AG09319 (cell line): ENCODE data around the gene CIZ1.

Experiments used
- DNase-seq: peaks from one replicate; pipeline ENCODE4 v3.0.0-alpha.2; 2010; ENCODE audit warnings: low read depth; ENCODE audit errors: extremely low read depth
- TF ChIP-seq, protein P1 (sequence below): IDR thresholded peaks from 2 replicates; pipeline ENCODE4 v1.5.1; 2011; ENCODE audit warnings: low read depth, mild to moderate bottlenecking, inconsistent platforms, low read length, moderate library complexity

CIZ1 gene

DNA sequence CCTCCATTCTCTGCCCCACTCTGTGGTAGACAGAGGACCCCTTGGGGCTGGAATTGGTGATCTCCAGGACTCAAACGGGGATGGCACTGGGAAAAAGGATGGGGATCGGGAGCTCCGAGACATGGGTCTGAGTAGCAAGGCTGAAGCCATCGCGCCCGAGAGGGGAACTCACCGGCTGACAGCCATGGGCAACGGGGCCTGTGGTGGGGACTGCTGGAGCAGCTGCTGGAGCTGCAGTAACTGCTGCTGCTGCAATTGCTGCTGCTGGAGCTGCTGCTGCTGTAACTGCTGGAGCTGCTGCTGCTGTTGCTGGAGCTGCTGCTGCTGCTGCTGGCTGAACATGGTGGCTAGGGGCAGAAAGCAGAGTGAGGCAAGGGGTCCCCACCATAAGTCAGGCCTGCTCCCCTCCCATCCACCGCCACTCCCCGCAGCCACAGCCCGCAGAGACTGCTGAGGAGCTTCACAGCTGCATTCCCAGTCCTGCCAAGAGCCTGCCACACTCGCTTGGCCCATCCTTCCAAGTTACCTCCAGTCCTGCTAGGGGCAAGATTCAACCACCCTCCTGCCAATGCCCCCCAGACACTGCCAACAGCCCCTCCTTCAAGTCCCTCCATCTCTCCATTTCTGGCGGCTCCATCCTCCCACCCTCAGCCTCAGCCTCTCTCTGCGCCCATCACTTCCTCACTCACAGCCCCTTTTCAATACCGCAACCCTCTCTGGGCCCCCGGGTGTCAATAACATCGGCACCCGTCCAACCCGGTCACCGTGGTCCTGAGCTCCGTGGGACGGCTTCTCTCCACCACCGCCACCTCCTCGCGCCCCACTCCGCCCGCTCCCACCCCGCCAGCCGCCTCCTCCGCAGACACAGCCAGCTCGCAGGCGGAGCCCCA is 611 bp downstream of the CIZ1 start:
- TF ChIP-seq, protein P1, sequence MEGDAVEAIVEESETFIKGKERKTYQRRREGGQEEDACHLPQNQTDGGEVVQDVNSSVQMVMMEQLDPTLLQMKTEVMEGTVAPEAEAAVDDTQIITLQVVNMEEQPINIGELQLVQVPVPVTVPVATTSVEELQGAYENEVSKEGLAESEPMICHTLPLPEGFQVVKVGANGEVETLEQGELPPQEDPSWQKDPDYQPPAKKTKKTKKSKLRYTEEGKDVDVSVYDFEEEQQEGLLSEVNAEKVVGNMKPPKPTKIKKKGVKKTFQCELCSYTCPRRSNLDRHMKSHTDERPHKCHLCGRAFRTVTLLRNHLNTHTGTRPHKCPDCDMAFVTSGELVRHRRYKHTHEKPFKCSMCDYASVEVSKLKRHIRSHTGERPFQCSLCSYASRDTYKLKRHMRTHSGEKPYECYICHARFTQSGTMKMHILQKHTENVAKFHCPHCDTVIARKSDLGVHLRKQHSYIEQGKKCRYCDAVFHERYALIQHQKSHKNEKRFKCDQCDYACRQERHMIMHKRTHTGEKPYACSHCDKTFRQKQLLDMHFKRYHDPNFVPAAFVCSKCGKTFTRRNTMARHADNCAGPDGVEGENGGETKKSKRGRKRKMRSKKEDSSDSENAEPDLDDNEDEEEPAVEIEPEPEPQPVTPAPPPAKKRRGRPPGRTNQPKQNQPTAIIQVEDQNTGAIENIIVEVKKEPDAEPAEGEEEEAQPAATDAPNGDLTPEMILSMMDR, result no peak
- DNase-seq, result no peak

DNA sequence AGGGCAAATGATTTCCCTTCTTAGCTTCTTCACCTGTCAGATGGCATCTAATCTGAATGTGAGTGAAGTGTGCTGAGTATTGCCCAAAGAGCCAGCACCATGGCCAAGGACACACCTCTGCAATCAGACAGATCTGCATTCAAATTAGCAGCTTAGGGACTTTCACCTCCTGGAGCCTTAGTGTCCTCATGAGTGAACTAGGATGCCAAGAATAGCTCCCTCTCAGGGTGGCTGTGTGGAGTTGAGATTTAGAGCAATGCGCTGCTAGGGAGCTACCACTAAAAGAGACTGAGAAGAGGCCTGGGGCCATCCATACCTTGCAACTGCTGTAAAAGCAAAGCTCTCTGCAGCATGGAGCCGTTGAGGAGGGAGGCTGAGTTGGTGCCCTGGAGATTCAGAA is 1.4 kb downstream of the CIZ1 start:
- TF ChIP-seq, protein P1, result no peak

DNA sequence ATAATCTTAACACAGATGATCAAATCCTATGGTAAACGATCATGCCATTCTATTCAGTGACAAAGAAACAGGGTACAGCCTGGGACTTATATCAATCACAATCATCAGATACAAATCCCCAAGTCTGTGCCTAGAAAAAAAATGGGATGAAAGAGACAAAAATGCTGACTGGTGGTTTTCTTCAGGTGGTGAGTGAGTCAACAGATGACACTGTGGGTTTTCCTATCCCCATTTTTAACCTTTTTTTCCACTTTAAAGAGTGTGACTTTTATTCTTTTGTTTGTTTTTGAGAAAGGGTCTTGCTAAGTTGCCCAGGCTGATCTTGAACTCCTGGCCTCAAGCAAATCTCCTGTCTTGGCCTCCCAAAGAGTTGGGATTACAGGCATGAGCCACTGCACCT is 3.2 kb downstream of the CIZ1 start:
- no peak for DNase-seq
- TF ChIP-seq, protein P1, result no peak

More for the DNA sequence above, 1.4 kb downstream of the CIZ1 start:
- no peak for DNase-seq

DNA sequence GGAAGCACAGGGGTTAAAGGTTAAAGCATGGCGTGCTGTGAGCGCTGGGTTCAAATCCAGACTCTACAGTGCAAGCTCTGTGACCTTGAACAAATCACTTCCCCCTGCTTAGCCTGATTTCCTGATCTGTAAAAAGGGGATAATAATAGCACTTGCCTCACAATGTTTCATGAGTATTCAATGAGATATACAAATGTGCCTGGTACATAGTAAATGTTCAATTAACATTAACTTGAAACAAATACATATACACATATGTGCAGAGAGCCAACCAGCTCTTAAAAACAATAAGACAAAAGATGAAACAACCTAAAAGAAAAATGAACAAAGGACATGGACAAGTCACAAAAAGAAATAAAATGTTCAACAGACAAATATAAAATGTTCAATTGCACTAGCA is 4.0 kb downstream of the CIZ1 start:
- TF ChIP-seq, protein P1, result no peak
- no peak for DNase-seq

DNA sequence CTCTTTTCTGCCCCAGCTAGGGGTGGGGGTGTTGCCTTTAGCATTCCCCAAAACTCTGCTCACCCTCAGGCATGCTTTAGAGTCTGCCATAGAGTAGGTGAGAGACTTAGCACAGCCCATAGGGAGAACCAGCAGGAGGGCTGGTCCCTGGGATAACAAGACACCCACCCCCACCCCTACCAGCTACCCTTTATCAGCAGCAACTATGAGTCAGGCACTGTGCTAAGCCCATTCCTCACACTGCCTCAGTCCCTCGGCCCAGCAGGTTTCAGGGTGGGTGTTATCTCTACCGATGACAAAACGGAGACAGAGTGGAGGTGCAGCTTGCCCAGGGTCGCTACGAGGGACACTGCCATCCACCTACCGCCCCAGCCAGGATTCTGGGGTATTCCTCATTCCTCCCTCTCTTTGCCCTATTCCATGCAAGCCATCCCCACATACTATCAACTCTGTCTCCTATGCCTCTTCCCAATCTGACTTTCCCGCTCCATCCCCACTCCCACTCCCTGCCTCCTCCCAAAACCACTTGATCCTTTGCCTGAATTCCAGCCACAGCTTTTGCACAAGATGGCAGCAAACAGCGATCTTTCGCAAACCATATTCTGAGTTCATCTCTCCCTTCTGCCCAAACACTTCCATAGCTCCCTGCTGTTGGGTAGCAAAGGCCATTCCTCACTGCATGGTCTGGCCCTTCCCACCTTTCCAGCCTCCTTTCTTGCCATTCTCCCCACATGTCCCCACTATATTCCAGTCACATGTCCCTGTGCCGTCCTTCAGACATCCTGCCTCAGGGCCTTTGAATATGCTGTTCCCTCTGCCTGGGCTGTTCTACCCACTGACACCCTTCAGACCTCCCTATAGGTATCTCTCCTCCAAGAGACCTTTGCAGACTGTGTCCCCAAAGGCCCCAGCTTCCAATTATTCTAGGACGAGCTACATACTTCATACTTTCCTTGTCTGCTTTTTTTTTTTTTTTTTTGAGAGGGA is 5.1 kb downstream of the CIZ1 start:
- TF ChIP-seq, protein P1, result no peak
- no peak for DNase-seq

DNA sequence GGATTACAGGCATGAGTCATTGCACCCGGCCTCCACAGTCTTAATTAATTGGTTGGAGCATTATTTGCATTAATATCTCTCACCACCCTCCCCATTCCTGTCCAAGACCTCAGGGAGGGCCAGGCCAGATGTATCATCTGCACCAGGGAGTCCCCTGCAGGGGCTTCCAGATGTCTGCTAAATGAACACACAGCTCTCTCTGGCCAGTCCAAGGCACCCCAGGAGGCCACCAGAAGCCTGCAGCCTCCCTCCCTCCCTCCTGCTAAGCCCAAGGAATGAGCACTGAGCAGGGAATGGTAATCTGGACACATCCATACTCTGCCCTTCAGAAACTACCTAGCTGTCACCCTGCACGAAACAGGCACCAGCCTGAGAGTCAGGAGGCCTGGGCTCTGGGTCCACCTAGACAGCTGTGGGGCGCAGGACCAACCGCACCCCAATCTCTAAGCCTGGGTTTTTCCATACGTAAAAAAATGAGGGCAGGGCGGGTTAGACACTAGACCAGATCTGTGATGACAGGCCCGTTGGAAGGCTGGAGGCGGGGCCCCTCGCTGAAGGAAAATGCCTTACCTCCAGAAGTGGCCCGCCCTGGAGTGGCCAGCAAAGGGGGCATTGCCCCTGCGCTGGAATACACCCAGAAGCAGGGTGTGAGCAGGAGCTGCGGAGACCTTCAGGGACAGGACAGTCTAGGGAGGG is 8.3 kb downstream of the CIZ1 start:
- no peak for DNase-seq
- TF ChIP-seq, protein P1, result no peak
